Sigmoid colon (tissue), 7 donors: ENCODE data around the gene MAMDC2. TPM values are rescaled to one million over a fixed set of nuclear protein-coding genes. Genes with fewer than 3 reads are reported as not detected.

Source experiments
- DNase-seq: peaks from one replicate; pipeline ENCODE4 v3.0.0-alpha.2; 2019
- H3K27ac ChIP-seq, 4 donors: fragments of 200-600 bp; sonication (generic); one replicate each; pipeline ENCODE4 v1.5.1; 2016 to 2019; ENCODE audit warnings: mild to moderate bottlenecking in 1 of 4
- H3K27me3 ChIP-seq, 3 donors: fragments of 200-600 bp; sonication (generic); one replicate each; pipeline ENCODE4 v1.5.1; 2019; ENCODE audit warnings: mild to moderate bottlenecking in 1 of 3
- H3K36me3 ChIP-seq, 4 donors: fragments of 200-600 bp; sonication (generic); one replicate each; pipeline ENCODE4 v1.5.1; 2016 to 2019
- H3K4me1 ChIP-seq, 4 donors: fragments of 200-600 bp; sonication (generic); one replicate each; pipeline ENCODE4 v1.5.1; 2017 to 2019
- H3K4me3 ChIP-seq, 4 donors: fragments of 200-600 bp; sonication (generic); one replicate each; pipeline ENCODE4 v1.5.1; 2017 to 2019; ENCODE audit warnings: mild to moderate bottlenecking in 2 of 4, moderate library complexity in 1 of 4
- H3K9me3 ChIP-seq, 4 donors: fragments of 200-600 bp in 3 of 4; sonication (generic) in 3 of 4; one replicate each; pipeline versions ENCODE4 v1.5.1 to v1.6.1; 2013 to 2019
- CTCF ChIP-seq, 4 experiments: fragments of 450-650 bp in 3 of 4; fragments of 200-600 bp in 1 of 4; IDR thresholded peaks; one replicate each; pipeline ENCODE4 v1.5.1; 2016 to 2019; ENCODE audit warnings: antibody characterized with exemption in 4 of 4, mild to moderate bottlenecking in 3 of 4, moderate library complexity in 2 of 4
- EP300 ChIP-seq, 4 donors: sonication (generic); formaldehyde crosslinking; IDR thresholded peaks; one replicate each; pipeline ENCODE4 v1.6.1; 2017; ENCODE audit warnings: antibody characterized with exemption in 4 of 4
- POLR2A ChIP-seq, 2 donors: fragments of 450-650 bp; IDR thresholded peaks; one replicate each; pipeline ENCODE4 v1.6.1; 2016; ENCODE audit warnings: antibody characterized with exemption in 2 of 2, mild to moderate bottlenecking in 2 of 2, moderate library complexity in 2 of 2
- POLR2AphosphoS5 ChIP-seq, 4 donors: sonication (generic); formaldehyde crosslinking; IDR thresholded peaks; one replicate each; pipeline ENCODE4 v1.6.1; 2017; ENCODE audit warnings: antibody characterized with exemption in 4 of 4
- WGBS, 2 donors: extraction: QIAGEN DNeasy Blood & Tissue Kit; methylation state at CpG; one replicate each; pipeline ENCODE4 v1.1.7; 2013; 5-methylcytosine and 5-hydroxymethylcytosine counted together
- intact Hi-C: fragments of 100-400 bp; cut with DNase I; formaldehyde crosslinking; loops from one replicate; pipeline ENCODE4 v1.15.1; 2023
- polyA plus RNA-seq, 3 donors: library from polyadenylated mRNA; stranded (reverse); fragments of 200-250 nt; gene quantifications; one replicate each; pipeline ENCODE4 v1.2.3, GENCODE V29; 2013
- total RNA-seq, 4 donors: library from RNA; depleted of rRNA; stranded (reverse); fragments of >200 nt; gene quantifications; one replicate each; pipeline ENCODE4 v1.1.0, GENCODE V29; 2016
- donor health status: healthy with polysubstance abuse.
- donor health status: Bipolar disorder and iron deficiency.
- donor health status: healthy.

MAMDC2 gene
- total and polyA plus RNA-seq, 7 donors: 2.5 to 167 (median 89.9) TPM

- DNase-seq: no peak
- no peak overlapping the region for H3K4me3 ChIP-seq
- no peaks in the 10 kb centered on the region for H3K9me3 ChIP-seq
- TF ChIP-seq EP300 (IDR thresholded peaks at IDR 0.05) (no peak), CTCF (IDR thresholded peaks at IDR 0.05) (no peak), POLR2AphosphoS5 (IDR thresholded peaks at IDR 0.05) (no peak), POLR2A (IDR thresholded peaks at IDR 0.05) (no peak)
- intact Hi-C loops: no loop called here
- 81 to 83% methylated on average over 3 of the region's 3 CpGs for WGBS, 2 donors
- H3K27me3 ChIP-seq: no peaks in the 10 kb centered on the region
- H3K4me1 ChIP-seq: no peaks in the 10 kb centered on the region
- H3K36me3 ChIP-seq: no peaks in the 10 kb centered on the region
- H3K27ac ChIP-seq: no peak overlapping the region
Observed at GRCh38 chr9:70000469-70000868, 43.2 kb upstream of the MAMDC2 start.

- Histone ChIP-seq H3K27me3 (no peaks in the 10 kb centered on the region), H3K4me3 (no peak overlapping the region), H3K27ac (no peak overlapping the region), H3K36me3 (no peaks in the 10 kb centered on the region), H3K9me3 (no peaks in the 10 kb centered on the region), H3K4me1 (peaks cover 0 to 6% (median 3%) of the 10 kb centered on the region in 4 donors)
- TF ChIP-seq EP300 (IDR thresholded peaks at IDR 0.05): no peak
- TF ChIP-seq POLR2AphosphoS5 (IDR thresholded peaks at IDR 0.05): no peak
- TF ChIP-seq POLR2A (IDR thresholded peaks at IDR 0.05): no peak
- no peak for TF ChIP-seq CTCF (IDR thresholded peaks at IDR 0.05)
- 71 to 73% methylated on average over 2 of the region's 2 CpGs for WGBS, 2 donors
- intact Hi-C loops: no loop called here
- no peak for DNase-seq
Observed at GRCh38 chr9:70003901-70004714, 39.5 kb upstream of the MAMDC2 start.

GRCh38 chr9:70006306-70006705 lies 37.3 kb upstream of the MAMDC2 start:
- intact Hi-C loops: no loop called here
- Histone ChIP-seq H3K36me3 (no peaks in the 10 kb centered on the region), H3K27me3 (no peaks in the 10 kb centered on the region), H3K9me3 (no peaks in the 10 kb centered on the region), H3K4me1 (peaks cover 0 to 6% (median 3%) of the 10 kb centered on the region in 4 donors), H3K27ac (peak overlapping the region in 1 of 4 donors; percentile 10), H3K4me3 (no peak overlapping the region)
- TF ChIP-seq POLR2A (IDR thresholded peaks at IDR 0.05) (no peak), POLR2AphosphoS5 (IDR thresholded peaks at IDR 0.05) (no peak), EP300 (IDR thresholded peaks at IDR 0.05) (no peak), CTCF (IDR thresholded peaks at IDR 0.05) (no peak)
- WGBS, 2 donors: 63 to 68% methylated on average over 3 of the region's 3 CpGs
- no peak for DNase-seq

GRCh38 chr9:70007831-70008230 lies 35.8 kb upstream of the MAMDC2 start:
- no peaks in the 10 kb centered on the region for H3K36me3 ChIP-seq
- intact Hi-C loops: no loop called here
- H3K4me3 ChIP-seq: no peak overlapping the region
- no peaks in the 10 kb centered on the region for H3K9me3 ChIP-seq
- TF ChIP-seq EP300 (IDR thresholded peaks at IDR 0.05) (no peak), POLR2A (IDR thresholded peaks at IDR 0.05) (no peak), CTCF (IDR thresholded peaks at IDR 0.05) (no peak), POLR2AphosphoS5 (IDR thresholded peaks at IDR 0.05) (no peak)
- no peak overlapping the region for H3K27ac ChIP-seq
- peaks cover 0 to 8% (median 3%) of the 10 kb centered on the region in 4 donors for H3K4me1 ChIP-seq
- no peaks in the 10 kb centered on the region for H3K27me3 ChIP-seq
- no peak for DNase-seq
- WGBS, 2 donors: 52 to 84% methylated on average over 2 of the region's 2 CpGs
